Stomach (tissue), 4 donors: ENCODE results near the gene MMP14.

Source experiments
- EP300 ChIP-seq: sonication (generic); formaldehyde crosslinking; IDR thresholded peaks from one replicate; pipeline ENCODE4 v1.6.1; 2017; ENCODE audit warnings: antibody characterized with exemption
- POLR2A ChIP-seq, 4 donors: fragments of 450-650 bp; IDR thresholded peaks; one replicate each; pipeline ENCODE4 v1.6.1; 2016; ENCODE audit warnings: antibody characterized with exemption in 4 of 4, control low read depth in 2 of 4, mild to moderate bottlenecking in 1 of 4, moderate library complexity in 1 of 4
- POLR2AphosphoS5 ChIP-seq, 3 donors: sonication (generic); formaldehyde crosslinking; IDR thresholded peaks; one replicate each; pipeline ENCODE4 v1.6.1; 2016; ENCODE audit warnings: antibody characterized with exemption in 3 of 3
- TF ChIP-seq, protein P1 (sequence below), 7 experiments: fragments of 450-650 bp in 4 of 7; fragments of 200-600 bp in 3 of 7; sonication (generic) in 3 of 7; IDR thresholded peaks; one replicate each; pipeline ENCODE4 v1.5.1; 2016 to 2019; ENCODE audit warnings: antibody characterized with exemption in 7 of 7, control low read depth in 2 of 7, mild to moderate bottlenecking in 1 of 7

DNA sequence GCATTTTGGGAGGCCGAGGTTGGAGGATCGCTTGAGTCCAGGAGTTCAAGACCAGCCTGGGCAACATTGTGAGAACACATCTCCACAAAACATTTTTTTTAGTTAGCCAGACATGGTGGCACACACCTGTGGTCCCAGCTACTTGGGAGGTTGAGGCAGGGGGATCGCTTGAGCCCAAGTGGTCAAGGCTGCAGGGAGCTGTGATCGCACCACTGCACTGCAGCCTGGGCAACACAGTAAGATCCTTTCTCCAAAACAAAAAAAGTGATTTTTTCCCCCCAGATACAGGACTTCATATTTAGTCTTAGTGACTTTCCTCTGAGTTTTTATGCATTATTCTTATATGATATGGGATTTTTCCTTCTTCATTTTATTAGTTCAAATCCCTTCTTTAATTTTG is 49.7 kb upstream of the MMP14 start:
- no peak for TF ChIP-seq EP300
- TF ChIP-seq, protein P1, sequence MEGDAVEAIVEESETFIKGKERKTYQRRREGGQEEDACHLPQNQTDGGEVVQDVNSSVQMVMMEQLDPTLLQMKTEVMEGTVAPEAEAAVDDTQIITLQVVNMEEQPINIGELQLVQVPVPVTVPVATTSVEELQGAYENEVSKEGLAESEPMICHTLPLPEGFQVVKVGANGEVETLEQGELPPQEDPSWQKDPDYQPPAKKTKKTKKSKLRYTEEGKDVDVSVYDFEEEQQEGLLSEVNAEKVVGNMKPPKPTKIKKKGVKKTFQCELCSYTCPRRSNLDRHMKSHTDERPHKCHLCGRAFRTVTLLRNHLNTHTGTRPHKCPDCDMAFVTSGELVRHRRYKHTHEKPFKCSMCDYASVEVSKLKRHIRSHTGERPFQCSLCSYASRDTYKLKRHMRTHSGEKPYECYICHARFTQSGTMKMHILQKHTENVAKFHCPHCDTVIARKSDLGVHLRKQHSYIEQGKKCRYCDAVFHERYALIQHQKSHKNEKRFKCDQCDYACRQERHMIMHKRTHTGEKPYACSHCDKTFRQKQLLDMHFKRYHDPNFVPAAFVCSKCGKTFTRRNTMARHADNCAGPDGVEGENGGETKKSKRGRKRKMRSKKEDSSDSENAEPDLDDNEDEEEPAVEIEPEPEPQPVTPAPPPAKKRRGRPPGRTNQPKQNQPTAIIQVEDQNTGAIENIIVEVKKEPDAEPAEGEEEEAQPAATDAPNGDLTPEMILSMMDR (IDR thresholded peaks at IDR 0.05) = no peak
- no peak for TF ChIP-seq POLR2A (IDR thresholded peaks at IDR 0.05)
- no peak for TF ChIP-seq POLR2AphosphoS5 (IDR thresholded peaks at IDR 0.05)
